C4-2B (cell line): ENCODE results near the gene SGTA.

Source experiments
- H3K27ac ChIP-seq: fragments of 450-650 bp; 2 replicates; pipeline ENCODE4 v1.5.1; 2017
- CTCF ChIP-seq: fragments of 450-650 bp; conservative IDR thresholded peaks from 2 replicates; pipeline ENCODE4 v1.5.1; 2017; ENCODE audit warnings: mild to moderate bottlenecking
- ZFX ChIP-seq: fragments of 450-650 bp; IDR thresholded peaks from 2 replicates; pipeline ENCODE4 v1.6.1; 2017

Gene SGTA

GRCh38 chr19:2790557-2791271, 7.6 kb upstream of the SGTA start:
- H3K27ac ChIP-seq, result no peak overlapping the region
- TF ChIP-seq CTCF (no peak), ZFX (no peak)

GRCh38 chr19:2790194-2790556, 7.1 kb upstream of the SGTA start:
- H3K27ac ChIP-seq, result no peak overlapping the region
- TF ChIP-seq CTCF, result no peak
- TF ChIP-seq ZFX, result no peak

GRCh38 chr19:2788237-2788636, 5.2 kb upstream of the SGTA start:
- no peak overlapping the region for H3K27ac ChIP-seq
- TF ChIP-seq ZFX (no peak), CTCF (no peak)

- no peak for TF ChIP-seq ZFX
- TF ChIP-seq CTCF, result no peak
- no peak overlapping the region; the same call in 1 of the 2 replicates for H3K27ac ChIP-seq
These were observed 4.0 kb upstream of the SGTA start for GRCh38 chr19:2787115-2787514.

- peak within 1 kb of the TSS; percentile 97 for H3K27ac ChIP-seq
- TF ChIP-seq ZFX, result peak; percentile 89; the same call in 1 of the 2 replicates
- no peak for TF ChIP-seq CTCF
These were observed 2.3 kb upstream of the SGTA start, which contains the start of gene THOP1 for GRCh38 chr19:2785244-2785997. THOP1 (plus strand) TSS chr19:2785503; CDS start chr19:2785663, 160 bp downstream.

- peak overlapping the region; percentile 97 for H3K27ac ChIP-seq
- TF ChIP-seq CTCF, result no peak
- TF ChIP-seq ZFX, result no peak
These were observed 690 bp upstream of the SGTA start for GRCh38 chr19:2783781-2784145.

GRCh38 chr19:2782329-2782935, 641 bp downstream of the SGTA start:
- peak overlapping the region; percentile 97 for H3K27ac ChIP-seq
- TF ChIP-seq CTCF (no peak), ZFX (no peak)
